ENCODE measurements around the gene ZDHHC16. TPM values are rescaled to one million over a fixed set of nuclear protein-coding genes. Genes with fewer than 3 reads are reported as not detected.

The ZDHHC16 gene
- total RNA-seq, 1 donor from 2014 or later, result 15.2 TPM

GRCh38 chr10:97506199-97506991 lies 60.4 kb downstream of the ZDHHC16 start:
- Histone ChIP-seq H3K36me3 (no peaks in the 10 kb centered on the region), H3K9ac (no peak overlapping the region), H3K27ac (no peak overlapping the region), H3K4me3 (no peak overlapping the region), H3K27me3 (peaks cover 6% of the 10 kb centered on the region), H3F3A (ENCODE audit: low read depth) (no peaks in the 10 kb centered on the region), H3K4me2 (no peak overlapping the region), H3K4me1 (peaks cover 4% of the 10 kb centered on the region), H3K9me3 (ENCODE audit: low read depth) (no peaks in the 10 kb centered on the region), H2AFZ (replicated peaks) (no peak overlapping the region), H3K79me2 (ENCODE audit: low read depth) (peaks cover 29% of the 10 kb centered on the region), H4K20me1 (ENCODE audit: low read depth) (peaks cover 6% of the 10 kb centered on the region)
- H3K27ac Mint-ChIP-seq, result no peak overlapping the region
- TF ChIP-seq CTCF (IDR thresholded peaks at IDR 0.05), result no peak
- no peak for TF ChIP-seq EZH2phosphoT487 (IDR thresholded peaks at IDR 0.05)
- TF ChIP-seq EZH2 (IDR thresholded peaks at IDR 0.05), result no peak
- peaks cover 2% of the 10 kb centered on the region for H3K27me3 Mint-ChIP-seq (ENCODE audit: insufficient read depth, low read depth)
- no peak overlapping the region for H3K4me3 Mint-ChIP-seq
- H3K4me1 Mint-ChIP-seq, result peaks cover 3% of the 10 kb centered on the region
- H3K9me3 Mint-ChIP-seq, result no peaks in the 10 kb centered on the region
- H3K36me3 Mint-ChIP-seq, result no peaks in the 10 kb centered on the region
- DNase-seq (ENCODE audit: low spot score), result no peak

Small RNAs within 50 kb of the gene (small RNA-seq; reads per million reads assigned to genes)
- gene RF00019, result not detected

Other genes starting within 250 kb of the ZDHHC16 start
- 58.9 and 88.8 TPM in 2 replicates for gene ARHGAP19, start 153.5 kb upstream of the ZDHHC16 start, total RNA-seq (ENCODE audit: low replicate concordance)
- gene FRAT1, start 126.9 kb upstream of the ZDHHC16 start, total RNA-seq (ENCODE audit: low replicate concordance), result 2.0 and 8.8 TPM in 2 replicates
- 14.9 and 27.4 TPM in 2 replicates for gene FRAT2, start 111.4 kb upstream of the ZDHHC16 start, total RNA-seq (ENCODE audit: low replicate concordance)
- 6.1 and 13.8 TPM in 2 replicates for gene RRP12, start 44.8 kb upstream of the ZDHHC16 start, total RNA-seq (ENCODE audit: low replicate concordance)
- gene PGAM1, start 20.0 kb upstream of the ZDHHC16 start, total RNA-seq (ENCODE audit: low replicate concordance), result 887 and 1,352 TPM in 2 replicates
- 48.7 and 72.6 TPM in 2 replicates for gene EXOSC1, start 169 bp upstream of the ZDHHC16 start, total RNA-seq (ENCODE audit: low replicate concordance)
- gene MMS19, start 52.2 kb downstream of the ZDHHC16 start, total RNA-seq (ENCODE audit: low replicate concordance), result 127 and 216 TPM in 2 replicates
- gene UBTD1, start 52.7 kb downstream of the ZDHHC16 start, total RNA-seq (ENCODE audit: low replicate concordance), result 4.7 and 15.7 TPM in 2 replicates
- gene ANKRD2, start 126.6 kb downstream of the ZDHHC16 start, total RNA-seq (ENCODE audit: low replicate concordance), result not detected in 2 replicates
- 0.17 and 1.2 TPM in 2 replicates for gene HOGA1, start 138.2 kb downstream of the ZDHHC16 start, total RNA-seq (ENCODE audit: low replicate concordance)
- not detected in 2 replicates for gene C10orf62, start 143.5 kb downstream of the ZDHHC16 start, total RNA-seq (ENCODE audit: low replicate concordance)
- gene MORN4, start 187.3 kb downstream of the ZDHHC16 start, total RNA-seq (ENCODE audit: low replicate concordance), result 23.8 and 29.3 TPM in 2 replicates
- 11.9 and 20.3 TPM in 2 replicates for gene PI4K2A, start 194.5 kb downstream of the ZDHHC16 start, total RNA-seq (ENCODE audit: low replicate concordance)
- 2.6 and 5.8 TPM in 2 replicates for gene AVPI1, start 241.1 kb downstream of the ZDHHC16 start, total RNA-seq (ENCODE audit: low replicate concordance)